DND-41 (cell line): Measurements from ENCODE around the gene PSD2.

Source experiments
- ATAC-seq: fragments of 200-7000 bp; cut with Tn5 transposase; 3 replicates; pipeline ENCODE4 v1.9.1; 2021; ENCODE audit warnings: low read depth; ENCODE audit not compliant: insufficient read depth
- DNase-seq: peaks from one replicate; pipeline ENCODE4 v3.0.0-alpha.2; 2020
- H2AFZ ChIP-seq: 2 replicates; pipeline ENCODE4 v1.6.0; 2012; ENCODE audit warnings: low read depth, low read length
- H3K27ac ChIP-seq: 2 replicates; pipeline ENCODE4 v1.5.1; 2012; ENCODE audit warnings: low read length, inconsistent platforms
- H3K27me3 ChIP-seq: fragments of 200-600 bp; sonication (generic); 2 replicates; pipeline ENCODE4 v1.6.0; 2012; ENCODE audit warnings: low read length, mild to moderate bottlenecking, inconsistent platforms; ENCODE audit not compliant: insufficient read depth, poor library complexity
- H3K36me3 ChIP-seq: 2 replicates; pipeline ENCODE4 v1.5.1; 2012; ENCODE audit warnings: low read length, inconsistent platforms; ENCODE audit not compliant: insufficient read depth
- H3K4me1 ChIP-seq: 2 replicates; pipeline ENCODE4 v1.5.1; 2012; ENCODE audit warnings: mild to moderate bottlenecking, low read length; ENCODE audit not compliant: insufficient read depth
- H3K4me2 ChIP-seq: 2 replicates; pipeline ENCODE4 v1.6.0; 2012; ENCODE audit warnings: mild to moderate bottlenecking, moderate library complexity, low read length, inconsistent platforms; ENCODE audit not compliant: insufficient read depth
- H3K4me3 ChIP-seq, 2 experiments: fragments of 200-600 bp in 1 of 2; shearing (Covaris generic) in 1 of 2; 2 replicates each; pipeline ENCODE4 v1.5.1; 2012 to 2016; ENCODE audit warnings: inconsistent platforms in 2 of 2, low read length in 2 of 2, mild to moderate bottlenecking in 2 of 2, low read depth in 1 of 2, moderate library complexity in 1 of 2
- H3K79me2 ChIP-seq: 2 replicates; pipeline ENCODE4 v1.6.0; 2012; ENCODE audit warnings: low read length, inconsistent platforms; ENCODE audit not compliant: insufficient read depth
- H3K9ac ChIP-seq: 2 replicates; pipeline ENCODE4 v1.6.0; 2012; ENCODE audit warnings: low read depth, mild to moderate bottlenecking, inconsistent platforms, low read length, moderate library complexity
- H3K9me3 ChIP-seq: 2 replicates; pipeline ENCODE4 v1.5.1; 2012; ENCODE audit warnings: low read length, moderate library complexity, mild to moderate bottlenecking, inconsistent platforms; ENCODE audit not compliant: insufficient read depth, severe bottlenecking
- H4K20me1 ChIP-seq: 2 replicates; pipeline ENCODE4 v1.6.0; 2012; ENCODE audit warnings: low read length; ENCODE audit not compliant: insufficient read depth
- EZH2 ChIP-seq: IDR thresholded peaks from 3 replicates; pipeline ENCODE4 v1.6.1; 2012; ENCODE audit warnings: borderline replicate concordance, low read depth, mild to moderate bottlenecking, moderate library complexity, low read length, inconsistent platforms; ENCODE audit not compliant: severe bottlenecking
- TF ChIP-seq, protein P1 (sequence below): IDR thresholded peaks from 2 replicates; pipeline ENCODE4 v1.5.1; 2012; ENCODE audit warnings: borderline replicate concordance, low read length, moderate library complexity, mild to moderate bottlenecking; ENCODE audit not compliant: poor library complexity, severe bottlenecking; ENCODE audit errors: extremely low read depth

PSD2 gene

GRCh38 chr5:139775872-139776271, 19.7 kb upstream of the PSD2 start:
- Histone ChIP-seq H3K9ac (no peak overlapping the region), H3K27me3 (no peaks in the 10 kb centered on the region), H3K27ac (no peak overlapping the region), H3K4me3 (no peak overlapping the region), H3K9me3 (no peaks in the 10 kb centered on the region), H3K36me3 (no peaks in the 10 kb centered on the region), H3K4me1 (no peaks in the 10 kb centered on the region), H3K4me2 (no peak overlapping the region), H2AFZ (no peak overlapping the region), H4K20me1 (no peaks in the 10 kb centered on the region), H3K79me2 (no peaks in the 10 kb centered on the region)
- DNase-seq (no peak), ATAC-seq (no peak)
- TF ChIP-seq EZH2, result no peak
- TF ChIP-seq, protein P1, sequence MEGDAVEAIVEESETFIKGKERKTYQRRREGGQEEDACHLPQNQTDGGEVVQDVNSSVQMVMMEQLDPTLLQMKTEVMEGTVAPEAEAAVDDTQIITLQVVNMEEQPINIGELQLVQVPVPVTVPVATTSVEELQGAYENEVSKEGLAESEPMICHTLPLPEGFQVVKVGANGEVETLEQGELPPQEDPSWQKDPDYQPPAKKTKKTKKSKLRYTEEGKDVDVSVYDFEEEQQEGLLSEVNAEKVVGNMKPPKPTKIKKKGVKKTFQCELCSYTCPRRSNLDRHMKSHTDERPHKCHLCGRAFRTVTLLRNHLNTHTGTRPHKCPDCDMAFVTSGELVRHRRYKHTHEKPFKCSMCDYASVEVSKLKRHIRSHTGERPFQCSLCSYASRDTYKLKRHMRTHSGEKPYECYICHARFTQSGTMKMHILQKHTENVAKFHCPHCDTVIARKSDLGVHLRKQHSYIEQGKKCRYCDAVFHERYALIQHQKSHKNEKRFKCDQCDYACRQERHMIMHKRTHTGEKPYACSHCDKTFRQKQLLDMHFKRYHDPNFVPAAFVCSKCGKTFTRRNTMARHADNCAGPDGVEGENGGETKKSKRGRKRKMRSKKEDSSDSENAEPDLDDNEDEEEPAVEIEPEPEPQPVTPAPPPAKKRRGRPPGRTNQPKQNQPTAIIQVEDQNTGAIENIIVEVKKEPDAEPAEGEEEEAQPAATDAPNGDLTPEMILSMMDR, result no peak

DNA sequence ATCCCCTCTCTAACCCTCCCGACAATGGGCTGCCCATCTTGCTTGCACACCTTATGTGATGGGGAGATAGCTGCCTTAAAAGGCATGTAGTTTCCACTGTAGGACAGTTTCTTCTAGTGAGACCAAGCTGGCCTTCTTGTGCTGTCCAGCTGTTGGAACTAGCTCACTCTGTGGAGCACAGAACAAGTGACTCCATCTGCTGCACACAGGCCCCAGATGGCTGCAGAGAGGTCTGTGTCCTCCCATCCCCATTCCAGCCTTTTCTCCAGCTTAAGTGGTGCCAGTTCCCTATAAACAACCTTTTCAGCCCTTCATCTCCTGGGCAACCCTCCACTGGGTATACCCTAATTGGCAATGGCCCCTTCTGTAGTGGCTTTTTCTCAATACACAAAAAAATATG, 18.7 kb upstream of the PSD2 start:
- no peak for TF ChIP-seq EZH2
- TF ChIP-seq, protein P1, result no peak
- H3K4me2 ChIP-seq, result no peak overlapping the region
- ATAC-seq (no peak), DNase-seq (no peak)
- H3K9ac ChIP-seq, result no peak overlapping the region
- no peaks in the 10 kb centered on the region for H3K9me3 ChIP-seq
- no peaks in the 10 kb centered on the region for H3K36me3 ChIP-seq
- no peak overlapping the region for H3K27ac ChIP-seq
- H3K27me3 ChIP-seq, result no peaks in the 10 kb centered on the region
- H3K4me3 ChIP-seq, result no peak overlapping the region
- H3K4me1 ChIP-seq, result no peaks in the 10 kb centered on the region
- no peak overlapping the region for H2AFZ ChIP-seq
- no peaks in the 10 kb centered on the region for H4K20me1 ChIP-seq
- no peaks in the 10 kb centered on the region for H3K79me2 ChIP-seq

DNA sequence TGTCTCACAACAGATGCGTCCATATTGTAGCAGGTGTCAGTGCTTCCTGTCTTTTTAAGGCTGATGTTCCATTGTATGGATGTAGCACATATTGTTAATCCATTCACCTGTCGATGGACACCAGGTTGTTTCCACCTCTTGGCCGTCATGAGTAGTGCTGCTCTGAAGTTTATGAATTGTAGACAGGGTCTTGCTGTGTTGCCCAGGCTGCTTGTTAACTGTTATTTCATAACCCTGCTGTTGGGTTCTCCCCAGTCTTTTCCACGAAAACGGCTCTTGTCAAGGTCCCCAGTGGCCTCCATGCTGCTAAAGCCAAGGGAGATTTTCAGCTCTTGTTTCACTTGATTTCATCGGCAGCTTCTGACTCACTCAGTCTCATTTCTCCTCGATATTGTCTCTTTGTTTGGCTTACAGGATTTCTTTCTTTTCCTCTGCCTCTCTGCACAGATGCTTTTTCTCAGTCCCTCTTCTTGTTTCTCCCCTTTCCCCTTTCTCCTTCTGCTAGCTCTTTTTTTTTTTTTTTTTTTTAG, 12.1 kb upstream of the PSD2 start:
- H4K20me1 ChIP-seq, result peaks cover 10% of the 10 kb centered on the region
- DNase-seq (no peak), ATAC-seq (no peak)
- H3K4me2 ChIP-seq, result no peak overlapping the region
- H3K27me3 ChIP-seq, result peaks cover 5% of the 10 kb centered on the region
- TF ChIP-seq, protein P1, result no peak
- no peak for TF ChIP-seq EZH2
- H3K4me1 ChIP-seq, result peaks cover 8% of the 10 kb centered on the region
- H3K9ac ChIP-seq, result no peak overlapping the region
- H3K4me3 ChIP-seq, result no peak overlapping the region
- no peak overlapping the region for H3K27ac ChIP-seq
- H3K36me3 ChIP-seq, result no peaks in the 10 kb centered on the region
- H2AFZ ChIP-seq, result no peak overlapping the region
- no peaks in the 10 kb centered on the region for H3K9me3 ChIP-seq
- no peaks in the 10 kb centered on the region for H3K79me2 ChIP-seq

GRCh38 chr5:139784488-139784887, 11.1 kb upstream of the PSD2 start:
- Histone ChIP-seq H3K4me1 (peaks cover 8% of the 10 kb centered on the region), H3K9ac (no peak overlapping the region), H3K36me3 (no peaks in the 10 kb centered on the region), H2AFZ (no peak overlapping the region), H3K4me2 (no peak overlapping the region), H3K4me3 (no peak overlapping the region), H3K27me3 (peaks cover 5% of the 10 kb centered on the region), H4K20me1 (peaks cover 10% of the 10 kb centered on the region), H3K27ac (no peak overlapping the region), H3K79me2 (no peaks in the 10 kb centered on the region), H3K9me3 (no peaks in the 10 kb centered on the region)
- DNase-seq (no peak), ATAC-seq (no peak)
- no peak for TF ChIP-seq EZH2
- TF ChIP-seq, protein P1, result no peak
